RWPE1 (cell line): ENCODE measurements around the gene EPB41L5.

Source experiments
- CTCF ChIA-PET: fragments of 350-600 bp; sonication (Branson Sonifier 250); formaldehyde crosslinking; extraction: SDS; loops from one replicate; lab custom pipeline; 2021; lab: Yijun Ruan, JAX
- POLR2A ChIA-PET: fragments of 400-600 bp; formaldehyde crosslinking; extraction: SDS; loops from one replicate; lab custom pipeline; 2020; ENCODE audit warnings: antibody characterized with exemption; ENCODE audit not compliant: low non-redundant PET; lab: Yijun Ruan, JAX
- DNase-seq: peaks from one replicate; pipeline ENCODE4 v3.0.0; 2012; ENCODE audit warnings: low spot score
- H3K27ac ChIP-seq: fragments of 450-650 bp; 2 replicates; pipeline ENCODE4 v1.5.1; 2017
- CTCF ChIP-seq: fragments of 450-650 bp; conservative IDR thresholded peaks from 2 replicates; pipeline ENCODE4 v1.5.1; 2017; ENCODE audit warnings: low read depth, mild to moderate bottlenecking

Gene EPB41L5

GRCh38 chr2:120176526-120176925 lies 163.6 kb downstream of the EPB41L5 start:
- peak overlapping the region; percentile 86 for H3K27ac ChIP-seq
- no peak for DNase-seq
- POLR2A ChIA-PET, result no interaction called here
- CTCF ChIA-PET, result interaction anchor here (0.5 to 1.4 kb wide), 5 partner anchors 18 to 1417 kb away, joined by 3 to 5 read pairs (median 3); no protein-coding TSS in a partner anchor
- no peak for TF ChIP-seq CTCF

GRCh38 chr2:120177001-120177621 lies 164.2 kb downstream of the EPB41L5 start:
- H3K27ac ChIP-seq, result peak overlapping the region; percentile 86
- DNase-seq, result peak; percentile 77
- CTCF ChIA-PET, result interaction anchor here (0.5 to 1.4 kb wide), 3 partner anchors 19 to 1416 kb away, joined by 3 to 5 read pairs (median 4); no protein-coding TSS in a partner anchor

GRCh38 chr2:120177973-120178372 lies 165.1 kb downstream of the EPB41L5 start:
- POLR2A ChIA-PET, result no interaction called here

More at GRCh38 chr2:120177001-120177621, 164.2 kb downstream of the EPB41L5 start:
- TF ChIP-seq CTCF, result peak; percentile 56
- POLR2A ChIA-PET, result no interaction called here

GRCh38 chr2:120179396-120179795 lies 166.5 kb downstream of the EPB41L5 start:
- no peak for TF ChIP-seq CTCF
- POLR2A ChIA-PET, result no interaction called here
- CTCF ChIA-PET, result no interaction called here
- DNase-seq, result no peak
- no peak overlapping the region for H3K27ac ChIP-seq

More at GRCh38 chr2:120177973-120178372, 165.1 kb downstream of the EPB41L5 start:
- CTCF ChIA-PET, result interaction anchor here (0.6 kb wide), 1 partner anchor 14 kb away, joined by 4 read pairs; no protein-coding TSS in a partner anchor
- no peak for DNase-seq
- no peak for TF ChIP-seq CTCF
- H3K27ac ChIP-seq, result peak overlapping the region; percentile 24; the same call in 1 of the 2 replicates

GRCh38 chr2:120180066-120180465 lies 167.2 kb downstream of the EPB41L5 start:
- no peak overlapping the region for H3K27ac ChIP-seq
- DNase-seq, result no peak
- CTCF ChIA-PET, result no interaction called here
- no peak for TF ChIP-seq CTCF
- POLR2A ChIA-PET, result no interaction called here

GRCh38 chr2:120182019-120182560 lies 169.2 kb downstream of the EPB41L5 start:
- no peak overlapping the region for H3K27ac ChIP-seq
- CTCF ChIA-PET, result no interaction called here
- TF ChIP-seq CTCF, result no peak
- DNase-seq, result no peak
- POLR2A ChIA-PET, result no interaction called here
